HG03108 (cell line): Measurements from ENCODE around the gene CTSC.
"Not testable (repeated sequence)": the region's sequence is repeated elsewhere in the genome, so short reads cannot be mapped to it uniquely, and the experiment has no call there.

Experiments used
- ATAC-seq: cut with Tn5 transposase; IDR thresholded peaks from one replicate; pipeline ENCODE4 v1.9.1; 2021; ENCODE audit warnings: moderate library complexity; ENCODE audit not compliant: unreplicated experiment

CTSC gene

GRCh38 chr11:88353386-88353785 lies 15.8 kb upstream of the CTSC start:
- no peak for ATAC-seq

DNA sequence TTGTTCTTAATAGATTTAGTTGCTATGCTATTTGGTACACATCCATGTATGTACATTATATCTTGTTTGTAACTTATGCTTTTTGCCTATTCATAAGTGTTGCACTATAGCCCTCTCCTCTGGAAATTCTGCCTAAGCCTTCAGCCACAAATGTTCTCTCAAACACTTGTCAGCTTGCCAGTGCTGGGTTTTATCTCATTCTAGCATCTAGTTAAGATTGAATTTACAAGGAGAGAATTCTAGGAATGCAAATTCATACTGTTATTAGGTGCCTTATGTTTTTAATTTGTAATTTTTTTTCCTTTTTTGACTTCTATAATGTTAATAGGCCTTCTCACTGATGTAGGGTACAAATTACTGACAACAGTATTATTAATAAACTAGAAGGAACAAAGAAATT lies 14.6 kb upstream of the CTSC start:
- no peak for ATAC-seq

DNA sequence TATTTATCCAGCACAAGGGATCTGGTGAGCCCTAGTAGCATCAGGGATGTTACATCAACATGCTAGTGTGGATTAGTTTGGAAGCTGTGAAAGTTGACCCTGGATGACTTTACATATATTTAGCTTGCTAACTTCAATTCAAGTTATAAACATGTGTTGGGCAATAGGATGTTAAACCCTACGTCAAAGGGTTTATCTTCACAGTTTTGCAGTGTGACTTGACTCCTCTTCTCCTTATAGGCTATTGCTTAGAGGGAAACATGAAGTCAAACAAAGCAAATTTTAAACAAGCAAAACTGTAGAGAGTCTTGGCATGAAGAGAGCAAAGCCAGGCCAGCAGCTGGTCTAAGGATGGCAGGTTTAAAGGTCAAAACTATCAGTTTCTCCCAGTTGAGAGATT lies 11.3 kb upstream of the CTSC start:
- no peak for ATAC-seq

- ATAC-seq = no peak
Measured at GRCh38 chr11:88345949-88346348, 8.4 kb upstream of the CTSC start.

- ATAC-seq = no peak
Measured at GRCh38 chr11:88345408-88345807, 7.9 kb upstream of the CTSC start.

DNA sequence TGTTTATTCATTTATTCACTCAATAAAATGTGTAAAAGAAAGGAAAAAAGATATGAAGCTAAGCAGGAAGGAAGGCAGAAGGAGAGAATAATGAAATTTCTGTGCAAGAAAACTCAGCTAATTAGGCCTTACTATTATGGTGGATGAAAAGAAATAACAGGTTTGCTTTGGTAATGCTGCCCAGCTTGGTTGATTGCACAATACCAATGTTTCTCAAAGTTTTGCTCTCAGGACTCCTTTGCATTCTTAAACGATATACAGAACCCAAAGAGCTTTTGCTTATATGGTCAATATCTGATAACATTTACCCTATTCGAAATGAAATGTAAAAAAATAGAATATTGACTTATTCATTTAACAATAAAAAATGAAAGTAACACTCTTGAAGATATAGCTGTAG lies 7.3 kb upstream of the CTSC start:
- ATAC-seq = no peak

- no peak for ATAC-seq
Measured at GRCh38 chr11:88341522-88342251, 4.2 kb upstream of the CTSC start.

DNA sequence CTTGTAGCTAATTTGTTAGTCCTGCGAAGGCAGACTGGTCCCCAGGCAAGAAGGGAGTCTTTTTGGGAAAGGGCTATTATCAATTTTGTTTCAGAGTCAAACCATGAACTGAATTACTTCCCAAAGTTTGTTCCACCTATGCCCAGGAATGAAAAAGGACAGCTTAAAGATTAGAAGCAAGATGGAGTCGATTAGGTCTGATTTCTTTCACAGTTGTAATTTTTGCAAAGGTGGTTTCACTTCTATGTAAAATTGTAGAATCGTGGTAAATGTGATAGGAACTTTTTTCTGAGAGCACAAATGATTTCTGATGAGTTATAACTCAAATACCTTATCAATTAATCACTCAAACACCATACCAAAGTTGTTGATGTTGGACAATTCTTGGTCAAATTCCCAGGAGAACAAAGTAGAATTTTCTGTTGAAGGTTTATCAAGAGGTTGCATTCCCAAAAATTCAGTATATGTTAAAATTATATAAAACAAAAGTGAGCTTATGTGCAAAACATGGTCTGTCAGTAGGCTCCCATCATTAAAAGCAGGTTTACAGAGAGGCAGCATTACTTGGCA lies 2.9 kb upstream of the CTSC start:
- no peak for ATAC-seq

GRCh38 chr11:88337987-88338668 lies 592 bp upstream of the CTSC start:
- ATAC-seq = peak; percentile 53

- ATAC-seq = no peak
Measured at GRCh38 chr11:88335284-88335683, 2.3 kb downstream of the CTSC start.

GRCh38 chr11:88333862-88334261 lies 3.7 kb downstream of the CTSC start:
- ATAC-seq = no peak

DNA sequence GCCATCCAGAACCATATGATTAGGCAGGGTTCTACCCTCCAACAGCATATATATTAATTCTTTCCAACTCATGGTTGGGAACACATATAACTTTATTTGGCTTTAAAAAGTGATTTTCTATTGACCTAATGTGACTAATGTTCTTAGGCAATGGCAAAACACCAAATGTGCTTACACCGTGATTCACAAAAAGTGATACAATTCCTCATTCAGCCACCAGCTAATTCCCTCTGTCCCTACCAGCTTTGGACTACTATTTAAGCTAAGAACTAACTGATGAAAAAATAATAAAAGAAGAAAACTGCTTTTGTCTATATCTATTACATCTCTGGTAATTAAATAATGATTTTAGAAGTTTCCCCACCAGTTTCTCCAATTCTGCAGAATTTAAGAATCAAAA lies 4.7 kb downstream of the CTSC start:
- ATAC-seq = no peak

GRCh38 chr11:88330826-88331428 lies 6.6 kb downstream of the CTSC start:
- ATAC-seq = no peak

DNA sequence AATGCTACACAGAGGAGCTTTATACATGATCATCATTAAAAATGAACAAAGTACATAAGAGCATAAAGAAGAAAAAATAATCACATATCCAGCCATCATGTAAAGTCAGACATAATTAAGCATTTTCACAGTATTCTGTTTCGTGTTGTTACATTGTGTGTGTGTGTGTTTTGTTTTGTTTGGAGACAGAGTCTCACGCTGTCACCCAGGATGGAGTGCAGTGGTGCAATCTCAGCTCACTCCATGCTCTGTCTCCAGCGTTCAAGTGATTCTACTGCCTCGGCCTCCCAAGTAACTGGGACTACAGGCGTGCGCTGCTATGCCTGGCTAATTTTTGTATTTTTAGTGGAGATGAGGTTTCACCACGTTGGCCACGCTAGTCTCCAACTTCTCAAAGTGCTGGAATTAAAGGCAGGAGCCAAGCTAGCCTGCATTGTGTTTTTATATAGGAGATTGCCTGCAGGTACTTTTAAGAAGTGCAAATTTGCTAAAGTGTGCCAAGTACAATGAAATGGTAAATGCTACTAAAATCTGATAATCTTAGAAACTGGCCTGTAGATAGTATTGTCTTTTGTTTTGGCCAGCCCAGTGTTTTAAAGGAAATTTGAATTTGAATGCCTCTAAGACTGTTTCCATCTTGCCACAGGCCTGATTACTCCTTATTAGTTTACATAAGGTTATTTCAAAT lies 7.8 kb downstream of the CTSC start:
- no peak for ATAC-seq

DNA sequence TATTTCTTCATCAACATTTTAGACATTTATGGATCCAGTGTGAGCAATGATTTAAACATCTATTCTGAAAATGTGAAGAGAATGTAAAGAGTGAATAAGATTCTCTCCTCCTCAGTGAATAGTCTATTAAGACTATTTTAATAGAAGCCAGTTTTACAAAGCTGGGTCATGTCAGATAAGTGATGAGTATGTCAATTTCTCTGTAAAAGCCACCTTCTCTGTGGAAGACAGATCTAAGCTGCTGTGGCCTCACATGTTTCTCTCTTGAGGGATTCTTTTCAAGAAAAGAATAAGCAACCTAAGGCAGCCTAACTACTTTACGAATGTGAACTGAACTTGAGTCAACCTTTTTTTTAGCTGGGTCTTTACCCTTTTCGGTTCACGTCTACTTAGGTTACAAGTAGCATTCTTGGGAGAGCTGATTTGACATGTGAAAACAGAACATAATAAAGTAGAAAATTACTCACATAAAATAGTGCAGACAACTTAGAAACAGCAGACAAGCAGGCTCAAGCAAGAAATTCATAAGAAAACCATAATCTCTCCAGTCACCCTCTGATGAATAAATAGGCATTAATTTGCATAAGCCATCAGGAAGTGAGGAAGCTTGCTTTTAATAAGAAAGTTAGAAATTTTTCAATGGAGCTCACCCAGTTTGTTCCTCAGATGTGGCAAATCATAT lies 9.9 kb downstream of the CTSC start:
- ATAC-seq = no peak

GRCh38 chr11:88327061-88327460 lies 10.5 kb downstream of the CTSC start:
- ATAC-seq = no peak

DNA sequence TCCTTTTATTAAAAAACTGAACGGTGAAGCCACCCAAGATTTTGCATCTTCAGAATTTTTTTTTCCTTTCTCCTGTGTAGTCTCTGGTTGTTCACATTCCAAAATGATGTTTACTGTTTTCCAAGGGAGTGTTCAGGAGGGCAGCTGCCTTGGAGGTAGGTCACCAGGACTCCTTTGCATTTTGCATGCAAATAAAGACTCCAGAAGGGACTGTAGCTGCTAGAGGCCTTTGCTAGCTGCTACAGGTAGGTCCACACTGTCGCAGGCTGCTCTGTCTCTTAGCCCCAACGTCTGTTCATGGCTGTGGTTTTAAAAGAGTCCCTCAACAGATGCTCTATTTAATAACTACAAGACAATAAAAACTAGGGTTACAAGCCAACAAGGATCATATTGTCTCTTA lies 11.4 kb downstream of the CTSC start:
- no peak for ATAC-seq

DNA sequence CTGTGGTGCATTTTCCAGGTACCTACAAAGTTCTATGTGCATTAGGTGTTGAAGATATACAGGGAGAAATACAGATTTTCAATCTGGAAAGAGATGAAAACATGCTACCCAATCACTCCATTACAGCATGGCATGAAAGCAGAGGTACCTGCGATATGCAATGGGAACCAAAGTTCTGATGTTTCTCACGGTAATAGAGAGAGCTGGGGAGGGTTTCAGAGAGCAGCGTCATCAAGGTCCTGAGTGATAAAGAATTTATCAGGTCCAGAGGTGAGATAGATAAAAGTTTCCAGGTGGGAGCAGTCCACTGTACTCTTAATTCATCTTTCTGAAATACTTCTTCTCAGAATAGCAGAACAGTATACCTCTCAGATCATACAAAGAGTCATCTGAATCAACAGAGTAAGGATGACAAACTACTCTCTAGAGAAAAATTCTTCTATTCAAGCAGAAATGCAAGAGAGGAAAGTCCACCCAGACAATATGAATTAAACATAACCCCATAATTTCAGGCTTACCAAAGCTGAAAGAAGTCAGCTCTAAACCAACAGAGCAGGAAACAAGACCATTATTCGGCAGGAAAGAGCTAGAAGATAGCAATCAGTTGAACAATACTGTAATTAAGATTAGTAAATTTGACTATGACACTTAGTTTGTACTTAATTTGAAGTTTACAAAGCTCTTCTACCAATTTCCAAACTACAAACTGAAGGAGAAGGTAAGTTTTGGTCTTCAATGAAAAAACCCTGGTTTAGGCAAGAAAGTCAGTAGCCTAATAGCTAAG lies 12.8 kb downstream of the CTSC start:
- ATAC-seq = no peak

DNA sequence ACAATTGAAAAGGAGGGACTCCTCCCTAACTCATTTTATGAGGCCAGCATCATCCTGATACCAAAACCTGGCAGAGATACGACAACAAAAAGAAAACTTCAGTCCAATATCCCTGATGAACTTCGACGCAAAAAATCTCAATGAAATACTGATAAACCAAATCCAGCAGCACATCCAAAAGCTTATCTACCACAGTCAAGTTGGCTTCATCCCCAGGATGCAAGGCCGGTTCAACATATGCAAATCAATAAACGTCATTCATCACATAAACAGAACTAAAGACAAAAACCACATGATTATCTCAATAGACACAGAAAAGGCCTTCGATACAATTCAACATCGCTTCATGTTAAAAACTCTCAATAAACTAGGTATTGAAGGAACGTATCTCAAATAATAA lies 14.7 kb downstream of the CTSC start:
- ATAC-seq = not testable (repeated sequence)

GRCh38 chr11:88321412-88321811 lies 16.1 kb downstream of the CTSC start:
- ATAC-seq = not testable (repeated sequence)
